ENCODE results near the gene PLD5. TPM values are rescaled to one million over a fixed set of nuclear protein-coding genes. Genes with fewer than 3 reads are reported as not detected.
A peak's percentile ranks its signal among the peaks of the same experiment; 100 is the strongest.
"Not testable (repeated sequence)": the region's sequence is repeated elsewhere in the genome, so short reads cannot be mapped to it uniquely, and the experiment has no call there.

Gene PLD5
- total RNA-seq, 1 donor from 2014 or later = 1.9 TPM

DNA sequence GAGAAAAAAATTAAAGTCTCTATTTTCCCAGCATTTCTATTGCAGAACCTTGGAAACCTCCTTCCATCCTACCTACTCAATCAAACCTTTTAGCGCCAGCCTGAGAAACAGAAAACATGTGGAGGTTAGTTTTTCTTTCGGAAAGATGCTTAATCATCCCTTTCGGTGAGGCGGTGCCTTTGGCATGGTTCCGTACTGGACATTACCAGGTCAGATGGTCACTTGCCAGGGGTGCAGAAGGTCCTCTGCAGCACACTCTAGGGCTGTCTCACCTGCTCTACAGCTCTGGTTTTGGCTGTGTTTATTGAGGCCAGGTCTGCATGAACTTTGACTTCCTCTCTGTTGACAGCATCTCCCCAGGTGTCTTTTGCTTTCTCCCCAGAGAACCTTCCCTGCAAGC is 121.5 kb downstream of the PLD5 start:
- no peaks in the 10 kb centered on the region for H3K27me3 ChIP-seq (ENCODE audit: control insufficient read depth, insufficient read depth, low read length)
- no peak overlapping the region for H3K4me3 ChIP-seq (ENCODE audit: low read depth, low read length)
- no peak for TF ChIP-seq CTCF (IDR thresholded peaks at IDR 0.05; ENCODE audit: insufficient read depth, low read length, poor library complexity, severe bottlenecking)
- no peak for DNase-seq (ENCODE audit: low read depth)
- no peaks in the 10 kb centered on the region for H3K36me3 ChIP-seq (ENCODE audit: control insufficient read depth, insufficient read depth, low read length)

- no peak for TF ChIP-seq CTCF (IDR thresholded peaks at IDR 0.05; ENCODE audit: insufficient read depth, low read length, poor library complexity, severe bottlenecking)
- no peaks in the 10 kb centered on the region for H3K27me3 ChIP-seq (ENCODE audit: control insufficient read depth, insufficient read depth, low read length)
- H3K36me3 ChIP-seq (ENCODE audit: control insufficient read depth, insufficient read depth, low read length) = no peaks in the 10 kb centered on the region
- no peak for DNase-seq (ENCODE audit: low read depth)
- H3K4me3 ChIP-seq (ENCODE audit: low read depth, low read length) = no peak overlapping the region
These were observed 122.6 kb downstream of the PLD5 start for GRCh38 chr1:242401937-242402336.

DNA sequence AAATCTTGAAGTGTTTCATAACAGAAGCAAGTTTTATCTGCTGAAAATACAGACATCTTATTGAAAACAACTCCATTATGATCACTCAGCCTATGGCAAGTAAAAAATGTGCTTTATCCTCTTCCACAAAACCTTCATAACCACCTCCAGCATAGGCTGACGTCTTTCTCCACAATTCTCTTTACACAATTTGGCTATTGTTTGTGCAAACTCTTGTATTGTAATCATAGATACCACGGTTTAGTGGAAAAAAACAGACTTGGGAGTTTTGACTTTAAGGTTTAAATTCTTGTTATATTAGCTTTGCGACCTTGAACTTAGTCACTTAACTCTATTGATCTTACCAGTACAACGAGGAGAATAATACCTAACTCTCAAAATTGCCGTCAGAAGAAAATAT is 126.1 kb downstream of the PLD5 start:
- Histone ChIP-seq H3K27me3 (ENCODE audit: control insufficient read depth, insufficient read depth, low read length) (no peaks in the 10 kb centered on the region), H3K36me3 (ENCODE audit: control insufficient read depth, insufficient read depth, low read length) (no peaks in the 10 kb centered on the region), H3K4me3 (ENCODE audit: low read depth, low read length) (no peak overlapping the region)
- DNase-seq (ENCODE audit: low read depth) = no peak
- TF ChIP-seq CTCF (IDR thresholded peaks at IDR 0.05; ENCODE audit: insufficient read depth, low read length, poor library complexity, severe bottlenecking) = no peak

DNA sequence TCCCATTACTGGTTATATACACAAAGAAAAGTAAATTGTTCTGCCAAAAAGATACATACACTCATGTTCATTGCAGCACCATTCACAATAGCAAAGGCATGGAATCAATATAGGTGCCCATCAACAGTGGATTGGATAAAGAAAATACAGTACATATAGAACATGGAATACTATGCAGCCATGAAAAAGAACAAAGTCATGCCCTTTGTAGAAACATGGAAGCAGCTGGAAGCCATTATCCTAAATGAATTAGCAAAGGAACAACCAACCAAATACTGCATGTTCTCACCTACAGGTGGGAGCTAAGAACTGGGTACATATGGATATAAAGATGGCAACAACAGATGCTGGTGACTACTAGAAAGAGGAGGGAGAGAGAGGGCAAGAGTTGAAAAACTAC is 132.6 kb downstream of the PLD5 start:
- H3K36me3 ChIP-seq (ENCODE audit: control insufficient read depth, insufficient read depth, low read length) = no peaks in the 10 kb centered on the region
- DNase-seq (ENCODE audit: low read depth) = no peak
- H3K27me3 ChIP-seq (ENCODE audit: control insufficient read depth, insufficient read depth, low read length) = no peaks in the 10 kb centered on the region
- no peak for TF ChIP-seq CTCF (IDR thresholded peaks at IDR 0.05; ENCODE audit: insufficient read depth, low read length, poor library complexity, severe bottlenecking)
- no peak overlapping the region for H3K4me3 ChIP-seq (ENCODE audit: low read depth, low read length)

DNA sequence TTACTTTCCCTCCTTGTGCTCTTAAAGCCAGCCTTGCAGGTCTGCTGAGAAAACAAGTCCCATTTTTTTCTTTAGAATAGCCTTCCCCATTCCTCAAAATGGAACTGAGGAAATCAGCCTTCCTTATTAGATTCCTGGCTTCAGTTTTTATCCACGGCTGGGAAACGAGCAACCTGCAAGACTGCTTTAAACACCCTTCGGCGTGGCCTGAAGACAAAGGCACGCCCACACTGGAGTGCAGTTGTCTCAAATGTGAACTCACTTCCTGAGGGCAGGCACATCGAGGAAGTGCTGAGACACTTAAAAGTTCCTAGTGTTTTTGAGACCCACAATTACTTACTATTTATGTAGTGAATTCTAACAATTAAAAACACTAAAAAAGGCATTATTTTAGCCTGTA is 148.4 kb downstream of the PLD5 start:
- not testable (repeated sequence) for H3K4me3 ChIP-seq (ENCODE audit: low read depth, low read length); DNase-seq (ENCODE audit: low read depth)

DNA sequence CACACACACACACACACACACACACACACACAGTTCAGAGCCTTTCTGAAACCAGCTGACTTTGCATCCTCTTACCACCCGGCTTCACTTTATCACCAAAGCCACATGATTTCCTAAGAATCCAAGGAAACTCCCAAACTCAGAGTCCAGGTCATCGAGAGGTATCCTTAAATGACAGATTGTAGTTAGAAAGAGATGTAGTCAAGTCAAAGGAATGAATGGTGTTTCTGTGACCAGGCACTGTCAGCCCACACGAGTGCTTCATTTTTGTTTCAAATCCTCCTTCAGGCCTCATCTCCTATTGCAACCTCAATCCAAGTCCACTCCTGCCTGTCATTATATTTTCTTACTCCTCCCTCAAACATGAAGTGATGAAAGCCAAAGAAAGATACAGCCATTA is 174.1 kb downstream of the PLD5 start:
- not testable (repeated sequence) for H3K27me3 ChIP-seq (ENCODE audit: control insufficient read depth, insufficient read depth, low read length); H3K36me3 ChIP-seq (ENCODE audit: control insufficient read depth, insufficient read depth, low read length); DNase-seq (ENCODE audit: low read depth); H3K4me3 ChIP-seq (ENCODE audit: low read depth, low read length)

More for the DNA sequence above, 148.4 kb downstream of the PLD5 start:
- H3K36me3 ChIP-seq (ENCODE audit: control insufficient read depth, insufficient read depth, low read length); H3K27me3 ChIP-seq (ENCODE audit: control insufficient read depth, insufficient read depth, low read length): not testable (repeated sequence)

- TF ChIP-seq CTCF (IDR thresholded peaks at IDR 0.05; ENCODE audit: insufficient read depth, low read length, poor library complexity, severe bottlenecking) = no peak
- Histone ChIP-seq H3K36me3 (ENCODE audit: control insufficient read depth, insufficient read depth, low read length) (no peaks in the 10 kb centered on the region), H3K4me3 (ENCODE audit: low read depth, low read length) (no peak overlapping the region), H3K27me3 (ENCODE audit: control insufficient read depth, insufficient read depth, low read length) (no peaks in the 10 kb centered on the region)
- no peak for DNase-seq (ENCODE audit: low read depth)
These were observed 174.9 kb downstream of the PLD5 start for GRCh38 chr1:242349636-242350035.

DNA sequence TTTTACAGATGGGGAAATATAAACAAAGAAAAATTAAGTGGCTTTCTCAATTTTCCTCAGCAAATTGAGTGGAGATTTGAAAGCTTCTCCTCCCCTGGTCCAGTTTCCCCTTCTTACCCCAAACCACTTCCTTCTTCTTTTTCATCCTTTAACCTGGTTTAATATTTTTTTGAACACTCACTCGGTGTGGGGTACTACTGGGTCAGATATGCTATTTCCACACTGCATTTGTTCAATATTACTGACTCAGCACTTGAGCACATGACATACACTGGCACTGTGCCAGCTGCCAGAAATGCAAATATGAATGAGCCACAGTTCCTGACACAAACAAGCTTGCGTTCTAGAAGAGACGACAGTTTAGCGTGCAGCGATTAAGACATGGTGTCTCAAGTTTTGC is 193.6 kb downstream of the PLD5 start:
- not testable (repeated sequence) for H3K27me3 ChIP-seq (ENCODE audit: control insufficient read depth, insufficient read depth, low read length); DNase-seq (ENCODE audit: low read depth); H3K36me3 ChIP-seq (ENCODE audit: control insufficient read depth, insufficient read depth, low read length); H3K4me3 ChIP-seq (ENCODE audit: low read depth, low read length)

- H3K36me3 ChIP-seq (ENCODE audit: control insufficient read depth, insufficient read depth, low read length); DNase-seq (ENCODE audit: low read depth); H3K4me3 ChIP-seq (ENCODE audit: low read depth, low read length); H3K27me3 ChIP-seq (ENCODE audit: control insufficient read depth, insufficient read depth, low read length): not testable (repeated sequence)
These were observed 197.1 kb downstream of the PLD5 start for GRCh38 chr1:242327381-242327780.

DNA sequence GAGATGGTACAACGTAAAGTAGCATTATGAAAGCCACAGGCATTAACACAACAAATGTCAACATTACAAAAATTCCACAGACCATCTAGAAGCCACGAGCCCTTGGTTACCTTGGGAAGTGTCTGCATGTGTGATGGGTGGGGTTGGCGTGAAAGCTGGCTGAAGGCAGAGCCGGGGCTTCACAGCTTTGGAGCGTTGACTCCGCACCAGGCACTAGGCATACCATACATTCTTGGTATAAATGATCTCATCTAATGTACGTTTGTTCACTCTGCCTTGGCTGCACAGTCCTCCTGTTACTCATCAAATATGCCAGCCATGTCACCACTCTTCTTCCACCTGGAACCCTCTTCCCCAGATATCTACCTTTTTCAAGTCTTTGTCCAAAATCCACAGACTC is 202.5 kb downstream of the PLD5 start:
- peak; percentile 2 for DNase-seq (ENCODE audit: low read depth)
- not testable (repeated sequence) for H3K36me3 ChIP-seq (ENCODE audit: control insufficient read depth, insufficient read depth, low read length); H3K27me3 ChIP-seq (ENCODE audit: control insufficient read depth, insufficient read depth, low read length); H3K4me3 ChIP-seq (ENCODE audit: low read depth, low read length)

All from kidney epithelial cell (primary cell).